Measurements from ENCODE around the gene TTR. TPM values are rescaled to one million over a fixed set of nuclear protein-coding genes. Genes with fewer than 3 reads are reported as not detected.

TTR gene
- total and polyA plus RNA-seq, 4 donors = 295 to 4,751 (median 926) TPM

DNA sequence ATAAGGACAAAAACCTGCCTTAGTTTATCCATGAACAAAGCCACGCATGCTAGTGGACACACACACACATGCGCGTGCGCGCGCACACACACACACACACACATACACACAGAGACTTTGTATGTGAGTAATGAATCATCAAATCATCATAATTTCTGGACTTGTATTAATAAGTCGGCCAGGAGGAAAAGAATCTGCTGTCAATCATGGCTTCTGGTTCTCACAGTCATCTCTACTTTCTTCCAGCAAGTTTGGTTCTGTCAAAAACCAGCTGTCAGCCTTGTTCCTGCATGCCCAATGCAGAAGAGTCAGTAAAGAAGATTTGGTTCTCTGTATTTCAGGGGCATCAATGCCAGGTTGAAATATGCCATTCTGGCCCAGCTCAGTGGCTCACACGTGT lies 1.1 kb upstream of the TTR start:
- Histone ChIP-seq H3K27me3 (ENCODE audit: control insufficient read depth in 4 of 4, insufficient read depth in 4 of 4, low read length in 3 of 4) (no peaks in the 10 kb centered on the region), H3K9ac (ENCODE audit: low read depth in 1 of 2, low read length in 2 of 2) (no peak overlapping the region), H3K27ac (ENCODE audit: low read depth in 1 of 2, low read length in 2 of 2) (peak overlapping the region in 1 of 2 donors; percentile 53), H3K9me3 (ENCODE audit: control insufficient read depth in 4 of 4, low read length in 3 of 4) (peaks cover 0 to 2% (median 0%) of the 10 kb centered on the region in 4 donors), H3K4me3 (ENCODE audit: low read depth in 1 of 3, low read length in 3 of 3) (no peak overlapping the region), H3K4me1 (ENCODE audit: control insufficient read depth in 4 of 4, insufficient read depth in 4 of 4, low read length in 3 of 4) (peaks cover 2 to 54% (median 35%) of the 10 kb centered on the region in 4 donors), H3K36me3 (ENCODE audit: control insufficient read depth in 4 of 4, insufficient read depth in 3 of 4, low read depth in 1 of 4, low read length in 3 of 4) (peaks cover 0 to 15% (median 5%) of the 10 kb centered on the region in 4 donors)
- no peak for DNase-seq (ENCODE audit: low spot score)
- WGBS = 81% methylated on average over 8 of the region's 8 CpGs
- TF ChIP-seq JUND (IDR thresholded peaks at IDR 0.05) (no peak), HNF4A (conservative IDR thresholded peaks at IDR 0.05) (no peak), EGR1 (IDR thresholded peaks at IDR 0.05; ENCODE audit: low read depth in 2 of 2) (no peak), NR2F2 (IDR thresholded peaks at IDR 0.05) (no peak), SP1 (IDR thresholded peaks at IDR 0.05) (no peak), GABPA (IDR thresholded peaks at IDR 0.05 in 1 of 2, conservative IDR thresholded peaks at IDR 0.05 in 1 of 2) (no peak), RXRA (IDR thresholded peaks at IDR 0.05) (no peak), HNF4G (IDR thresholded peaks at IDR 0.05) (no peak), YY1 (IDR thresholded peaks at IDR 0.05) (no peak), FOXA2 (IDR thresholded peaks at IDR 0.05) (no peak), FOXA1 (IDR thresholded peaks at IDR 0.05) (no peak), RAD21 (IDR thresholded peaks at IDR 0.05) (no peak), TAF1 (conservative IDR thresholded peaks at IDR 0.05) (no peak)
- TF ChIP-seq, protein P1, sequence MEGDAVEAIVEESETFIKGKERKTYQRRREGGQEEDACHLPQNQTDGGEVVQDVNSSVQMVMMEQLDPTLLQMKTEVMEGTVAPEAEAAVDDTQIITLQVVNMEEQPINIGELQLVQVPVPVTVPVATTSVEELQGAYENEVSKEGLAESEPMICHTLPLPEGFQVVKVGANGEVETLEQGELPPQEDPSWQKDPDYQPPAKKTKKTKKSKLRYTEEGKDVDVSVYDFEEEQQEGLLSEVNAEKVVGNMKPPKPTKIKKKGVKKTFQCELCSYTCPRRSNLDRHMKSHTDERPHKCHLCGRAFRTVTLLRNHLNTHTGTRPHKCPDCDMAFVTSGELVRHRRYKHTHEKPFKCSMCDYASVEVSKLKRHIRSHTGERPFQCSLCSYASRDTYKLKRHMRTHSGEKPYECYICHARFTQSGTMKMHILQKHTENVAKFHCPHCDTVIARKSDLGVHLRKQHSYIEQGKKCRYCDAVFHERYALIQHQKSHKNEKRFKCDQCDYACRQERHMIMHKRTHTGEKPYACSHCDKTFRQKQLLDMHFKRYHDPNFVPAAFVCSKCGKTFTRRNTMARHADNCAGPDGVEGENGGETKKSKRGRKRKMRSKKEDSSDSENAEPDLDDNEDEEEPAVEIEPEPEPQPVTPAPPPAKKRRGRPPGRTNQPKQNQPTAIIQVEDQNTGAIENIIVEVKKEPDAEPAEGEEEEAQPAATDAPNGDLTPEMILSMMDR (IDR thresholded peaks at IDR 0.05; ENCODE audit: low read depth, low read length, missing input control) = no peak
- TF ChIP-seq, protein P2, sequence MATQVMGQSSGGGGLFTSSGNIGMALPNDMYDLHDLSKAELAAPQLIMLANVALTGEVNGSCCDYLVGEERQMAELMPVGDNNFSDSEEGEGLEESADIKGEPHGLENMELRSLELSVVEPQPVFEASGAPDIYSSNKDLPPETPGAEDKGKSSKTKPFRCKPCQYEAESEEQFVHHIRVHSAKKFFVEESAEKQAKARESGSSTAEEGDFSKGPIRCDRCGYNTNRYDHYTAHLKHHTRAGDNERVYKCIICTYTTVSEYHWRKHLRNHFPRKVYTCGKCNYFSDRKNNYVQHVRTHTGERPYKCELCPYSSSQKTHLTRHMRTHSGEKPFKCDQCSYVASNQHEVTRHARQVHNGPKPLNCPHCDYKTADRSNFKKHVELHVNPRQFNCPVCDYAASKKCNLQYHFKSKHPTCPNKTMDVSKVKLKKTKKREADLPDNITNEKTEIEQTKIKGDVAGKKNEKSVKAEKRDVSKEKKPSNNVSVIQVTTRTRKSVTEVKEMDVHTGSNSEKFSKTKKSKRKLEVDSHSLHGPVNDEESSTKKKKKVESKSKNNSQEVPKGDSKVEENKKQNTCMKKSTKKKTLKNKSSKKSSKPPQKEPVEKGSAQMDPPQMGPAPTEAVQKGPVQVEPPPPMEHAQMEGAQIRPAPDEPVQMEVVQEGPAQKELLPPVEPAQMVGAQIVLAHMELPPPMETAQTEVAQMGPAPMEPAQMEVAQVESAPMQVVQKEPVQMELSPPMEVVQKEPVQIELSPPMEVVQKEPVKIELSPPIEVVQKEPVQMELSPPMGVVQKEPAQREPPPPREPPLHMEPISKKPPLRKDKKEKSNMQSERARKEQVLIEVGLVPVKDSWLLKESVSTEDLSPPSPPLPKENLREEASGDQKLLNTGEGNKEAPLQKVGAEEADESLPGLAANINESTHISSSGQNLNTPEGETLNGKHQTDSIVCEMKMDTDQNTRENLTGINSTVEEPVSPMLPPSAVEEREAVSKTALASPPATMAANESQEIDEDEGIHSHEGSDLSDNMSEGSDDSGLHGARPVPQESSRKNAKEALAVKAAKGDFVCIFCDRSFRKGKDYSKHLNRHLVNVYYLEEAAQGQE (IDR thresholded peaks at IDR 0.05) = no peak
- TF ChIP-seq, protein P3, sequence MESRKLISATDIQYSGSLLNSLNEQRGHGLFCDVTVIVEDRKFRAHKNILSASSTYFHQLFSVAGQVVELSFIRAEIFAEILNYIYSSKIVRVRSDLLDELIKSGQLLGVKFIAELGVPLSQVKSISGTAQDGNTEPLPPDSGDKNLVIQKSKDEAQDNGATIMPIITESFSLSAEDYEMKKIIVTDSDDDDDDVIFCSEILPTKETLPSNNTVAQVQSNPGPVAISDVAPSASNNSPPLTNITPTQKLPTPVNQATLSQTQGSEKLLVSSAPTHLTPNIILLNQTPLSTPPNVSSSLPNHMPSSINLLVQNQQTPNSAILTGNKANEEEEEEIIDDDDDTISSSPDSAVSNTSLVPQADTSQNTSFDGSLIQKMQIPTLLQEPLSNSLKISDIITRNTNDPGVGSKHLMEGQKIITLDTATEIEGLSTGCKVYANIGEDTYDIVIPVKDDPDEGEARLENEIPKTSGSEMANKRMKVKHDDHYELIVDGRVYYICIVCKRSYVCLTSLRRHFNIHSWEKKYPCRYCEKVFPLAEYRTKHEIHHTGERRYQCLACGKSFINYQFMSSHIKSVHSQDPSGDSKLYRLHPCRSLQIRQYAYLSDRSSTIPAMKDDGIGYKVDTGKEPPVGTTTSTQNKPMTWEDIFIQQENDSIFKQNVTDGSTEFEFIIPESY (IDR thresholded peaks at IDR 0.05) = no peak
- TF ChIP-seq, protein P4, sequence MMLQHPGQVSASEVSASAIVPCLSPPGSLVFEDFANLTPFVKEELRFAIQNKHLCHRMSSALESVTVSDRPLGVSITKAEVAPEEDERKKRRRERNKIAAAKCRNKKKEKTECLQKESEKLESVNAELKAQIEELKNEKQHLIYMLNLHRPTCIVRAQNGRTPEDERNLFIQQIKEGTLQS (IDR thresholded peaks at IDR 0.05) = no peak
- TF ChIP-seq, protein P5, sequence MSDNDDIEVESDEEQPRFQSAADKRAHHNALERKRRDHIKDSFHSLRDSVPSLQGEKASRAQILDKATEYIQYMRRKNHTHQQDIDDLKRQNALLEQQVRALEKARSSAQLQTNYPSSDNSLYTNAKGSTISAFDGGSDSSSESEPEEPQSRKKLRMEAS (IDR thresholded peaks at IDR 0.05) = no peak
